GM12892 (cell line): ENCODE results near the gene RPAP3.

Source experiments
- POLR2A ChIP-seq: IDR thresholded peaks from 2 replicates; pipeline ENCODE4 v1.6.1; 2011; ENCODE audit warnings: low read depth, low read length, control low read depth
- POLR2AphosphoS5 ChIP-seq: IDR thresholded peaks from 2 replicates; pipeline ENCODE4 v1.6.1; 2011; ENCODE audit warnings: low read depth, low read length, control low read depth

- TF ChIP-seq POLR2AphosphoS5 (no peak), POLR2A (no peak)
Observed at GRCh38 chr12:47754126-47754525, 48.3 kb upstream of the RPAP3 start.
